Activated T-cell treated with anti-CD3 and anti-CD28 coated beads for 1 hour (primary cell): Measurements from ENCODE around the gene GALNT11.
"Not testable (repeated sequence)": the region's sequence is repeated elsewhere in the genome, so short reads cannot be mapped to it uniquely, and the experiment has no call there.

Experiments
- DNase-seq: peaks from one replicate; pipeline ENCODE4 v3.0.0-alpha.2; 2020; ENCODE audit warnings: low read depth

GALNT11 gene

GRCh38 chr7:152025077-152025936, at the start of gene GALNT11:
Gene GALNT11, plus strand, starts transcription at chr7:152025674. Its CDS starts 68,554 bp downstream, at chr7:152094228.
- DNase-seq: peak; percentile 79

- DNase-seq: no peak
These were observed 46.9 kb upstream of the GALNT11 start for GRCh38 chr7:151978616-151979015.

- DNase-seq: no peak
These were observed 44.3 kb upstream of the GALNT11 start for GRCh38 chr7:151981223-151981622.

GRCh38 chr7:151982806-151983205, 42.7 kb upstream of the GALNT11 start:
- DNase-seq: no peak

- DNase-seq: no peak
These were observed 40.9 kb upstream of the GALNT11 start for GRCh38 chr7:151984612-151985011.

GRCh38 chr7:151987748-151988529, 37.5 kb upstream of the GALNT11 start:
- DNase-seq: no peak

- DNase-seq: peak; percentile 14
These were observed 33.1 kb upstream of the GALNT11 start for GRCh38 chr7:151992375-151992774.

- DNase-seq: no peak
These were observed 31.3 kb upstream of the GALNT11 start for GRCh38 chr7:151993977-151994676.

GRCh38 chr7:151999424-152000090, 25.9 kb upstream of the GALNT11 start:
- no peak for DNase-seq

- no peak for DNase-seq
These were observed 25.3 kb upstream of the GALNT11 start for GRCh38 chr7:152000191-152000590.

GRCh38 chr7:152006336-152006735, 19.1 kb upstream of the GALNT11 start:
- DNase-seq: no peak

GRCh38 chr7:152011860-152012259, 13.6 kb upstream of the GALNT11 start:
- no peak for DNase-seq

GRCh38 chr7:152013230-152013629, 12.2 kb upstream of the GALNT11 start:
- DNase-seq: no peak

GRCh38 chr7:152013974-152014373, 11.5 kb upstream of the GALNT11 start:
- no peak for DNase-seq

GRCh38 chr7:152014722-152015121, 10.8 kb upstream of the GALNT11 start:
- no peak for DNase-seq

GRCh38 chr7:152015600-152015999, 9.9 kb upstream of the GALNT11 start:
- no peak for DNase-seq

GRCh38 chr7:152016947-152017346, 8.5 kb upstream of the GALNT11 start:
- DNase-seq: no peak

GRCh38 chr7:152017683-152018082, 7.8 kb upstream of the GALNT11 start:
- not testable (repeated sequence) for DNase-seq

- not testable (repeated sequence) for DNase-seq
These were observed 3.7 kb upstream of the GALNT11 start for GRCh38 chr7:152021740-152022139.

- DNase-seq: no peak
These were observed 740 bp downstream of the GALNT11 start for GRCh38 chr7:152025937-152026890.
